GM19023 (cell line): ENCODE data around the gene LRMDA.

Source experiments
- ATAC-seq: cut with Tn5 transposase; IDR thresholded peaks from one replicate; pipeline ENCODE4 v1.9.1; 2021; ENCODE audit warnings: mild to moderate bottlenecking, moderate library complexity; ENCODE audit not compliant: unreplicated experiment

LRMDA gene

GRCh38 chr10:75655791-75656451 lies 224.5 kb downstream of the LRMDA start:
- ATAC-seq, result no peak

- no peak for ATAC-seq
These were observed 225.9 kb downstream of the LRMDA start for GRCh38 chr10:75657351-75657750.

- no peak for ATAC-seq
These were observed 226.6 kb downstream of the LRMDA start for GRCh38 chr10:75658036-75658435.

GRCh38 chr10:75658496-75658895 lies 227.1 kb downstream of the LRMDA start:
- no peak for ATAC-seq

- no peak for ATAC-seq
These were observed 227.5 kb downstream of the LRMDA start for GRCh38 chr10:75658915-75659314.

- ATAC-seq, result no peak
These were observed 229.4 kb downstream of the LRMDA start for GRCh38 chr10:75660823-75661222.

GRCh38 chr10:75662715-75663114 lies 231.3 kb downstream of the LRMDA start:
- ATAC-seq, result no peak

GRCh38 chr10:75663947-75664664 lies 232.7 kb downstream of the LRMDA start:
- no peak for ATAC-seq

GRCh38 chr10:75664968-75665367 lies 233.5 kb downstream of the LRMDA start:
- no peak for ATAC-seq

- ATAC-seq, result no peak
These were observed 234.3 kb downstream of the LRMDA start for GRCh38 chr10:75665707-75666106.

GRCh38 chr10:75672111-75672671 lies 240.8 kb downstream of the LRMDA start:
- ATAC-seq, result no peak

- no peak for ATAC-seq
These were observed 241.4 kb downstream of the LRMDA start for GRCh38 chr10:75672842-75673241.

- no peak for ATAC-seq
These were observed 246.1 kb downstream of the LRMDA start for GRCh38 chr10:75677541-75677940.

- no peak for ATAC-seq
These were observed 247.1 kb downstream of the LRMDA start for GRCh38 chr10:75678527-75678926.

GRCh38 chr10:75679536-75679935 lies 248.1 kb downstream of the LRMDA start:
- no peak for ATAC-seq

GRCh38 chr10:75681334-75681733 lies 249.9 kb downstream of the LRMDA start:
- no peak for ATAC-seq

GRCh38 chr10:75682649-75683557 lies 251.5 kb downstream of the LRMDA start:
- no peak for ATAC-seq

GRCh38 chr10:75685187-75685586 lies 253.8 kb downstream of the LRMDA start:
- ATAC-seq, result no peak

GRCh38 chr10:75688506-75689300 lies 257.3 kb downstream of the LRMDA start:
- no peak for ATAC-seq

GRCh38 chr10:75693489-75693888 lies 262.1 kb downstream of the LRMDA start:
- no peak for ATAC-seq
